ENCODE results near the gene C12orf75.
"Not testable (repeated sequence)": the region's sequence is repeated elsewhere in the genome, so short reads cannot be mapped to it uniquely, and the experiment has no call there.

C12orf75 gene

DNA sequence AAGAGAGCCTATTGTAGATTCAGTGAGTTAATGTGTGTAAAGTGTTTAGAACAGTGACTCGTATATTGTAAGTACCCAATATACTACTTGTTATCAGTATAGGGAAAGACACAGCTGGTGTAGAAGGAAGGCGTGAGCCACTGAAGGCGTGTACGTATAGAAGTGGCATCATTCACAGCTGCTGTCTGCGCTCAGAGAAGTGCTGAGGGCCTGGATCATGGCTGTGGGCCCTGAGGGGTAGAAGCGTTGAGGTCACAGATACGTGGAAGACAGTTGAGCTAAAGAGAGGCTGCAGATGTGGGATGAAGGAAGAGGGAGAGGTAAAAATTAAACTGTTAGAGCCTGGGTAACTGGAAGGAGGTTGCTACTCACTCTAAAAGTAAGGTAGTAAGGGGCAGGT is 5.9 kb downstream of the C12orf75 start:
- DNase-seq: no peak

DNA sequence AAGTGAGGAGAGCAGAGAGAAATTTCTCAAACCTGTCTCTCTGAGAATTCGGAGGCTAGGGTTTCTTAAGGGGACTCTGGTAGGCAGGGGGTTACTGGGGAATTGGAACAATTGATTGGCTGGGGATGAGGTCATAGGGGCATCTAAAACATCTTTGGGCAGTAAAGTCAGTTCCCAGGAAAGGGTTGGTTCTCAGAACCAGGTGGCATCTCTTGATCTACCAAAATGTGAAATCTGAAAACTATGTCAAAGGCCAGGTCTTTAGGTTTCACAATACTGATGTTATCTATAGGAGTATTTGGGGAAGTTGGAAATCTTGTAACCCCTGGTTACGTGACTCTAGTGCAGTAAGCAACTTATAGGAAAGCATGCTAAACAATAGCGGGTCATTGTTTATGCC is 6.9 kb downstream of the C12orf75 start:
- DNase-seq: no peak

GRCh38 chr12:105338966-105339365 is 8.5 kb downstream of the C12orf75 start:
- no peak for DNase-seq

DNA sequence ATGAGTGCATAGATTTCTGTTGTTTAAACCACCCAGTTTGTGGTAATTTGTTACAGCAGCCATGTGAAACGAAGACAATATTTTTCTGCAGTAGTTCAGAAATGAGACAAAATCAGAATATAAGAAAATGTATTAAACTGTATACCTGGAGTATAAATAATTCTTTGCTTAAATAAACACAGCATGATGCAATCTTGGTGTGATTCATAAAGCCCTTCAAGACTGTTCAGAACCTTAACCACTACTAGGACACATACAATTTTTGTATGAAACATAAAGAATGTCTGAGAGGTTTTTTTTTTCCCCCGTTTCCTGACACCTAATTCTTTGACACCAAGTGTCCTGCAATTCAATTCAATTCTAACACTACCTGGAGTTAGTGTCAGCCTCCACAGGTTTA is 10.5 kb downstream of the C12orf75 start:
- DNase-seq: no peak

- DNase-seq: not testable (repeated sequence)
Measured at GRCh38 chr12:105341620-105342019, 11.1 kb downstream of the C12orf75 start.

GRCh38 chr12:105342464-105342863 is 12.0 kb downstream of the C12orf75 start:
- DNase-seq: no peak

GRCh38 chr12:105343836-105344235 is 13.3 kb downstream of the C12orf75 start:
- DNase-seq: no peak

- no peak for DNase-seq
Measured at GRCh38 chr12:105347499-105347898, 17.0 kb downstream of the C12orf75 start.

DNA sequence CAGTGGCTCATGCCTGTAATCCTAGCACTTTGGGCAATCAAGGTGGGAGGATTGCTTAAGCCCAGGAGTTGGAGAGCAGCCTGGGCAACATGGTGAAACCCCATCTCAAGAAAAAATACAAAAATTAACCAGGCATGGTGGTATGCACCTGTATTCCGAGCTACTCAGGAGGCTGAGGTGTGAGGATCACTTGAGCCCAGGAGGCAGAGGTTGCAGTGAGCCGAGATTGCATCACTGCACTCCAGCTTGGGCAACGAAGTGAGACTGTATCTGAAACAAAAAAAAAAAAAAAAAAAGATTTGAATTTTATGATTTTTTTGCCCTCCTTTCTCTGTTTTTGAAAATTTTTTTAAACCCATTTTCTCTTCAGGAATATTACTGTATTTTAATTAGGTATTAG is 17.7 kb downstream of the C12orf75 start:
- DNase-seq: no peak

DNA sequence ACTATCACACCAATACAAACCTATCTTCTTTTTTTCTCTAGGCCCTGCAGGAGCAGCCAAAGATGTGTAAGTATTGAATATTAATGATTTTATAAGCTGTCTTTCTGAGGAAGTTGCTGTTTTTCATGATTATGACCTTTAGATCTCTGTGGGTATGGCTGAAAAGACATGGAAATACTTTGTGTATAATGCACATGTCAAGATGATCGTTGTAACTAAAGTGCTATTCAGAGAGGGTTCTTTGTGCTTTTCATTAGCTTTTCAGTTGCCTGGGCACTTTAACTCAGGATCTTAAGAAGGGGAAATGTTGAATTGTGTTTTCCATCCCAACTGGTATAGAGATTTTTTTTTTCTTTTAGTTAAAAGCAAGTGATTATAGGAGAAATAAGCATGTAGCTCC is 18.1 kb downstream of the C12orf75 start:
- no peak for DNase-seq

DNA sequence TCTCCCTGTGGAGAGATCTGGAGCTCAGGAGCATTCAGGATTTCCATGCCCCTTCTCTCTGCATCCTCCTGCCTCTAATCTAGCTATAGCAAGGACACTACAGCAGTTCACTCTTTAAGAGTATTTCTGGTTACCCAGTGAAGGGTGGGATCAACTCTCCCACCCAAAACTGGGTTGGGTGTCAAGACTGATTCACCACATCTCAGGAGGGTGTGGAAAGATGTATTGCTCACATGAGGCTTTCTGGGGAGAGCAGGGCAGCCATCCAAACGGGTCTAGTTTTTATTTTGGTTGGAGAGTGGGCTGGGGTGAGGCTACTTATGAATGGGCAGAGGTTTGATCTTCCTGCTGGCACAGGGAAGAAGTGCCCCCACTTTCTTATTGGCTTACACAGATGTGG is 18.6 kb downstream of the C12orf75 start:
- no peak for DNase-seq

DNA sequence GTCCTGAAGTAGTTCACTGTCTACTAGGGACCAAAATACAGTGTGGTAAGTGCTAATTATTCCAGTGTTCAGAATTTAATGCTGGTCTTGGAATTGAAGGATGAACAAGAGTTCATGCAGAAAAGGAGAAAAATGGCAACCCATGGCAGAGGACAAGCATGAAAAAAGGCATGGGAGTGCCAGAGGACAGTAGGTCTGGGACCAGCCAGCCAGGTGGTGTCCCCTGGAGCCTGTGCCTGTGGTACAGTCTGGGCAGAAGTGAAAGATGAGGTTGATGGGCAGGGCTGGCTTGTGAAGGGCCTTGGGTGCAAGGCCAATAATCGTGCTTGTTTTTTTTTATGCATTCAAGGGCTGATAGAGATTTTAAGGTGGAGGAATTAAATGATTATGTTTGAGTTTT is 21.0 kb downstream of the C12orf75 start:
- no peak for DNase-seq

- no peak for DNase-seq
Measured at GRCh38 chr12:105352052-105352451, 21.6 kb downstream of the C12orf75 start.

DNA sequence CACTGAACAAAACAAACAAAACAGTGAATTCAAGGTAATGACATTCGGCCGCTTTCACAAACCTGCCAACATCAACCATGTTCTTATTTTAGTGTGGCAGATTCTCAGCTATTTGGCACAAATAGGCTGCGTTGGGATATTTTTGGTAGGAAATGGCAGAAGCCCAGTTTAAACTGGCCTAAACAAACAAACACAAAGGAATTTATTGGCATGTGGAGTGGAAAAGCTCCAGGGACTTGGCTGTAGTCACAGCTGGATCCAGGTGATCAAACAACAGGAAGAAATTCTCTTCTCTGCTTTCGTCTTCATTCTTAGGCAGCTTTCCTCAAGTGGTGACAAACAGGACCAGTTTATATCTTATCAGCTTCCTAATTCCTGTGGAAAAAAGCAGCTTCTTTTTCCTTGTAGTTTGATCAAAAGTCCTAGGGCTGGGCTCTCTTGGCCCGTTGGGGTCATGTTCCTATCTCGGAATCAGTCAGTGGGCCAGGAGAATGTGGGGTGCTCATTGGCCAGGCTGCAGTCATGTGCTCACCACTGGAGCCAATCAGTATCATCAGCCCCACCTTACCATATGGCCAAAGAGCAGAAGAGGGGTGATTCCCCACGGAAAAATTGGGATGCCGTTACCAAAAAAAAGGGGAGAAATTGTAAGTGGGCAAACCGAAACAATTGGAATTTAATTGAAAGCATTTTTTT is 22.6 kb downstream of the C12orf75 start:
- DNase-seq: no peak

DNA sequence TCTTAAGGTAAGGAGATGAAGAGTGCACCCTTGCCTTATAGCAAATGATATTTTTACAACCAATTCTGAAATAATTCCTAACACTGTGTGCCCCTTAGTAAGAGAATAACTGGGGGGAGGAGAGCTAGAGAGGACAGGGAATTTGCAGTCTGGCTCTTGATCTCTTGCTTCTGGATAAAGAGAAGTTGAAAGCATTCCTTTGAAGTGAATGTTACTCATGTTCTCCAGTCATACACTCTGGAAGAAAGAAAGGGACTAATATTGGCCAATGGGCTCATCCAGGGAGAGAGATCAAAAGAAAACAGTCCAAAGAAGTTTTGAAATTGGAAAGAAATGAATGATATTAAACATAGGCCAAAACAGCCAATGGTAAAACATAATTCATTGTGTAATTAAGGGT is 25.3 kb downstream of the C12orf75 start:
- DNase-seq: no peak

DNA sequence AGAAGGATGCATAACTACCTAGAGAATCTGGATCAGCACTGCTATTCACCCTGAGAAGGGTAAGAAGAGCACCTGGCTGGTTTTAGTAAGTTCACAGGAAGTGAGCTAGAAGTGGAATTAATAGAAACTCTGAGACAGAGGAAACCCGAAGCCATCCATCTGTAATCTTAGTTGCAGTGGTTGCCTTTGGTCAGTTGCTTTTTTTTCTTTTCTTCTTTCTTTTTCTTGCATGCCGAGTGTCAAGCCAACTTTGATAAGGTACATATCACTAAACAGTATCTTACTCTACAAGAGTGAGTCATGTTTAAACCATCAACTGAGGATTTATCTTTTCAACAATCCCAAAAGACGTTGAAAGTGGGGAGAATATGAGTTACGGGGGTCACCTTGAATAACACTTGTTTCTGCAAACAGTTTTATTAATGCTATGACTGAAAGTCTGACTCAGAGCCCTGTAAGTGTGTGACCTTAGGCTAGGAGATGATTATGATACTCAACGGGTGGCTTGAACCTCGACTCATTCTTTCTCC is 26.7 kb downstream of the C12orf75 start:
- DNase-seq: no peak

- no peak for DNase-seq
Measured at GRCh38 chr12:105358789-105359188, 28.3 kb downstream of the C12orf75 start.

GRCh38 chr12:105359856-105360255 is 29.4 kb downstream of the C12orf75 start:
- DNase-seq: no peak

- DNase-seq: no peak
Measured at GRCh38 chr12:105363890-105364289, 33.4 kb downstream of the C12orf75 start.

GRCh38 chr12:105365231-105365630 is 34.7 kb downstream of the C12orf75 start:
- no peak for DNase-seq

GRCh38 chr12:105368047-105368646 is 37.7 kb downstream of the C12orf75 start:
- DNase-seq: no peak

GRCh38 chr12:105369014-105369413 is 38.5 kb downstream of the C12orf75 start:
- DNase-seq: no peak

- no peak for DNase-seq
Measured at GRCh38 chr12:105374303-105374702, 43.8 kb downstream of the C12orf75 start.

GRCh38 chr12:105377077-105377476 is 46.6 kb downstream of the C12orf75 start:
- DNase-seq: no peak

DNA sequence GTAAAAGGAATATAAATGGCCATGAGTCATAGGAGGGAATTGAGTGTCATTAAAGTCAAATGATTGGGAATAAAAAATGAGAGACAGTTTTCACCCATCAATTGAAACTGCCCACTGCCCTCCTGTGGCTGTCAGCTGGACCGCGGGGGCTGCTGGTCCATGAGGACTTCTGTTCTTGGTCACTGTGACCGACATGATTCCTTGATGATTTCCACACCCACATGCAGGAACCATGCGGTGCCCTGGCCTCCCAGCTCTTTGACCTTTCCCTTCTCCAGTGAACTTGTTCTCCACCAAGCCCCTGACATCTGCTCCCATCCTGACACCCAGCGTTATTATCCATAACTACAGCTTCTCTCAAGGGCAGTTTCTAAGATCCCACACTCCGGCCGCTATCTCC is 48.4 kb downstream of the C12orf75 start:
- no peak for DNase-seq

Data from activated gamma-delta T cell treated with Interleukin-2 at 50 U/mL for 16 hours (primary cell).